ENCODE results near the gene TOP2B.

The TOP2B gene

DNA sequence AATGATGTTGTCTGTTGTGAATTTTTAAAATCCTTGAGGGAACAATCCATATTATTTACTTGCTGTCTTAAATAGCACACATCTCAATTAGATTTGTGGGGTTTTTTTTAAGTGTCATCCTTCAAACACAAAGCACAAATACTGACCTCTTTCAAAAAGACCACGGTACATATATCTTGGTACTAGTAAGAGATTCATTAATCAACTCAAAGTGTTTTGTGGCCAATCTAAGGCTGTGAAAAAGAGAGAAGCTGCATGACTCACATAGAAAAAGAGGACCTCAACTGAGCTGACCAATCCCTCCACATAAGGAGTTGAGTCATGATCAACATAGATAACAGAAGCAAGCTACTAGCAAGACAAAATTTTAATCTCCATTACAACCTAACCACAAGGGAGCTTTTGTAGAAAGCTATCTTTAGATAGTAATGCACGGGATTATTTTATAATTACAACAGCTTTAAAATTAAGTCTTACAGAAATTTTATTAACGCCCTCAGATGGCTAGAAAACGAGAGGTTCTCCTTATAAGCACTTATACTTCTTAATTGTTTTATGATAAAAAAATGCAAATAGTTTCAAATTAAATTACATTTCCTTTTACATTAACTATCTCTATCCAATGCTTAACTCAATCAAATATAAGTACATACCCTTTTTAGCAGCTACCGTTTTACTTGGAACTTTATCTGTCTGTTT is 60.5 kb downstream of the TOP2B start:
- TF ChIP-seq, protein P1, sequence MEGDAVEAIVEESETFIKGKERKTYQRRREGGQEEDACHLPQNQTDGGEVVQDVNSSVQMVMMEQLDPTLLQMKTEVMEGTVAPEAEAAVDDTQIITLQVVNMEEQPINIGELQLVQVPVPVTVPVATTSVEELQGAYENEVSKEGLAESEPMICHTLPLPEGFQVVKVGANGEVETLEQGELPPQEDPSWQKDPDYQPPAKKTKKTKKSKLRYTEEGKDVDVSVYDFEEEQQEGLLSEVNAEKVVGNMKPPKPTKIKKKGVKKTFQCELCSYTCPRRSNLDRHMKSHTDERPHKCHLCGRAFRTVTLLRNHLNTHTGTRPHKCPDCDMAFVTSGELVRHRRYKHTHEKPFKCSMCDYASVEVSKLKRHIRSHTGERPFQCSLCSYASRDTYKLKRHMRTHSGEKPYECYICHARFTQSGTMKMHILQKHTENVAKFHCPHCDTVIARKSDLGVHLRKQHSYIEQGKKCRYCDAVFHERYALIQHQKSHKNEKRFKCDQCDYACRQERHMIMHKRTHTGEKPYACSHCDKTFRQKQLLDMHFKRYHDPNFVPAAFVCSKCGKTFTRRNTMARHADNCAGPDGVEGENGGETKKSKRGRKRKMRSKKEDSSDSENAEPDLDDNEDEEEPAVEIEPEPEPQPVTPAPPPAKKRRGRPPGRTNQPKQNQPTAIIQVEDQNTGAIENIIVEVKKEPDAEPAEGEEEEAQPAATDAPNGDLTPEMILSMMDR (IDR thresholded peaks at IDR 0.05; ENCODE audit: unreplicated experiment in 3 of 3): no peak
- peak overlapping the region in 2 of 3 experiments; percentile 30 to 57 for H3K27ac Mint-ChIP-seq
- no peaks in the 10 kb centered on the region for H3K27me3 Mint-ChIP-seq (ENCODE audit: low read depth)
- peaks cover 10% of the 10 kb centered on the region for H3K4me1 Mint-ChIP-seq
- H3K4me3 Mint-ChIP-seq: no peak overlapping the region
- H3K9me3 Mint-ChIP-seq: no peaks in the 10 kb centered on the region
- peaks cover 86% of the 10 kb centered on the region for H3K36me3 Mint-ChIP-seq (ENCODE audit: low read depth)

DNA sequence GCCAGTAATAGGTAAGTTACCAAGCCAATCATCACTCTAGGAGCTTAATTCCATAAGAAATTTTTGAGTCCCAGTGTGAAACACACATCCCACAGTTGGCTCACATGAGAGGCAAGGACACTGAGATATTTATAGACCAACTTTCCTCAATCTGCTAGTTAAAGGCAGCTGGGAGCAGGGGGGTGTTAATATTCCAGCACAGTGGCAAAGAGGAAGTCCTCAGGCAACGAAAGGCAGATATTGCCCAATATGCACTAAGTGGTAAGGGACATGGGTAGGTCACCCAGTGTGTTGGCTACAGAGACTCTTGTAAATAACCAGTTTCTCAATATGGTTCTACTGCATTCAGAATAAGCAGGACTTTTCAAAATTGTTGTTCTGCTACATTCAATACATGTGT is 61.0 kb downstream of the TOP2B start:
- H3K36me3 Mint-ChIP-seq (ENCODE audit: low read depth): peaks cover 90% of the 10 kb centered on the region
- TF ChIP-seq, protein P1 (IDR thresholded peaks at IDR 0.05; ENCODE audit: unreplicated experiment in 3 of 3): no peak
- no peak overlapping the region for H3K4me3 Mint-ChIP-seq
- H3K4me1 Mint-ChIP-seq: peaks cover 10% of the 10 kb centered on the region
- H3K27me3 Mint-ChIP-seq (ENCODE audit: low read depth): no peaks in the 10 kb centered on the region
- no peaks in the 10 kb centered on the region for H3K9me3 Mint-ChIP-seq
- no peak overlapping the region for H3K27ac Mint-ChIP-seq

DNA sequence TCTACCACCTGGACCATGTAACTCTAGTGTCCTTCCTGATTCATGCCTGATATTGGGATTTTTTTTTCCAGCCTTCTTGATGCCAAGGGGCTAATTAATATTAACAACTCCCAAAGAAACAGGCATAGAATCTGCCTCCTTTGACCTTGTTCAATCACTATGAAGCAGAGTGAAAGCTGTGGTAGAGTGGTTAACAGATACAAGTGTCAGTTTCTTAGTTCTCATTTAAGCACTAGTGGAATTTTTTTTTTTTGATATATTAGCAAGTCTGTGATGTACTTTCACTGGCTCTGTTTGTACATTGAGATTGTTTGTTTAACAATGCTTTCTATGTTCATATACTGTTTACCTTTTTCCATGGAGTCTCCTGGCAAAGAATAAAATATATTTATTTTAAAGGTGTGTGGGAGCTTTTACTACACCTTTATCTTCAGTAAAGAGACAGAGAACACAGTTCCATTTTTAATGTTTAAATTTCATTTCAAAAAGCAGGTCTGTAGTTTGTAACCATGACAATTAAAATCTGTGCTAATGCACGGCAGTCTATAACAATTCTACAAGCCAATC is 67.1 kb downstream of the TOP2B start:
- H3K9me3 Mint-ChIP-seq: no peaks in the 10 kb centered on the region
- no peaks in the 10 kb centered on the region for H3K27me3 Mint-ChIP-seq (ENCODE audit: low read depth)
- H3K4me3 Mint-ChIP-seq: no peak overlapping the region
- H3K4me1 Mint-ChIP-seq: peaks cover 19% of the 10 kb centered on the region
- H3K36me3 Mint-ChIP-seq (ENCODE audit: low read depth): peaks cover 66% of the 10 kb centered on the region
- no peak overlapping the region for H3K27ac Mint-ChIP-seq
- TF ChIP-seq, protein P1 (IDR thresholded peaks at IDR 0.05; ENCODE audit: unreplicated experiment in 3 of 3): no peak

DNA sequence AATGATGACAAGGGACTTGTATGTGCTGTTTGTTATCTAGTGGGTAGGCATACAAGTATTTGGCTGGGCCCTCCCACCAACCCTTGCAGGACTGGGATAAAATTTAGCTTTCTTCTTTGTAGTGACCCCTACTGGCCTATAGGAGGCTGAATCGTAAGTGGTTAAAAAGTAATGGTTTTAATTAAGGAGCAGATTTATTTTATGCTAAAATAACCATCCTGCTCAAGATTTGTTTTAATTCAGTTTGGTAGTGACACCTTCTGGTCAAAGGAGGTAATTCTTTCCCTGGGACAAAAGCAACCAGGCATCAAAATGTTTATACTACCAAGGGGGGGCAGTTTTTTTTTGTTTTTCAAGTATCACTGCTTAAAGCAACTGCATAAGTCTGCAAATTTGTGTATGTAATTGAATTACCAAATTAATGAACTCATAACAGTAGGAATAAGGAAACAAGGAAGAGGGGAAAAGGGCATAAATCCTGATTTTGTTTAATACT is 70.7 kb downstream of the TOP2B start:
- TF ChIP-seq, protein P1 (IDR thresholded peaks at IDR 0.05; ENCODE audit: unreplicated experiment in 3 of 3): peak; percentile 82 to 90 (median 89)
- Mint-ChIP-seq H3K9me3 (no peaks in the 10 kb centered on the region), H3K27ac (peak overlapping the region; percentile 40 to 50 (median 47)), H3K27me3 (ENCODE audit: low read depth) (no peaks in the 10 kb centered on the region), H3K36me3 (ENCODE audit: low read depth) (peaks cover 50% of the 10 kb centered on the region), H3K4me1 (peaks cover 33% of the 10 kb centered on the region), H3K4me3 (no peak overlapping the region)

DNA sequence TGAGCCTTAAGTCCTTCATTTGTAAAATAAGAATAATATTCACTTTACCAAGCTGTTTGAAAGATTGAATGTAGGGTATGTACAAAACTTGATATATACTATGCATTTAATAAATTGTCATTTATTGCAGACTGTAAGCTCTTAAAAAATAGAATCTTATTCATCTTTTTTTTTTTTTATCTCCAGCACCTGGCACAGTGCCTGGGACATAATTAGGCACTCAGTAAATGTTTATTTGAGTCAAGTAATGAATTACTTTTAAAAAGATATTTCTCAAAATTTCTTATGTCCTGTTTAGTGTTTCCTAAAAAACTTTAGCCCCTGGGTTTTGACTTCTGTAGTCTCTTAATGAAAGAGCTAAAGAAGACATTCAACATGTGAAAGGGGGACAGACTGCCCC is 71.7 kb downstream of the TOP2B start:
- no peaks in the 10 kb centered on the region for H3K9me3 Mint-ChIP-seq
- no peak overlapping the region for H3K4me3 Mint-ChIP-seq
- peak overlapping the region; percentile 47 to 82 (median 50) for H3K27ac Mint-ChIP-seq
- peaks cover 53% of the 10 kb centered on the region for H3K36me3 Mint-ChIP-seq (ENCODE audit: low read depth)
- no peaks in the 10 kb centered on the region for H3K27me3 Mint-ChIP-seq (ENCODE audit: low read depth)
- TF ChIP-seq, protein P1 (IDR thresholded peaks at IDR 0.05; ENCODE audit: unreplicated experiment in 3 of 3): no peak
- peaks cover 38% of the 10 kb centered on the region for H3K4me1 Mint-ChIP-seq
